Measurements from ENCODE around the gene CHMP1A. TPM values are rescaled to one million over a fixed set of nuclear protein-coding genes. Genes with fewer than 3 reads are reported as not detected.
A peak's percentile ranks its signal among the peaks of the same experiment; 100 is the strongest.
"Not testable (repeated sequence)": the region's sequence is repeated elsewhere in the genome, so short reads cannot be mapped to it uniquely, and the experiment has no call there.

CHMP1A gene
- total RNA-seq, 2 experiments from 2014 or later: 51.1 to 56.9 TPM

DNA sequence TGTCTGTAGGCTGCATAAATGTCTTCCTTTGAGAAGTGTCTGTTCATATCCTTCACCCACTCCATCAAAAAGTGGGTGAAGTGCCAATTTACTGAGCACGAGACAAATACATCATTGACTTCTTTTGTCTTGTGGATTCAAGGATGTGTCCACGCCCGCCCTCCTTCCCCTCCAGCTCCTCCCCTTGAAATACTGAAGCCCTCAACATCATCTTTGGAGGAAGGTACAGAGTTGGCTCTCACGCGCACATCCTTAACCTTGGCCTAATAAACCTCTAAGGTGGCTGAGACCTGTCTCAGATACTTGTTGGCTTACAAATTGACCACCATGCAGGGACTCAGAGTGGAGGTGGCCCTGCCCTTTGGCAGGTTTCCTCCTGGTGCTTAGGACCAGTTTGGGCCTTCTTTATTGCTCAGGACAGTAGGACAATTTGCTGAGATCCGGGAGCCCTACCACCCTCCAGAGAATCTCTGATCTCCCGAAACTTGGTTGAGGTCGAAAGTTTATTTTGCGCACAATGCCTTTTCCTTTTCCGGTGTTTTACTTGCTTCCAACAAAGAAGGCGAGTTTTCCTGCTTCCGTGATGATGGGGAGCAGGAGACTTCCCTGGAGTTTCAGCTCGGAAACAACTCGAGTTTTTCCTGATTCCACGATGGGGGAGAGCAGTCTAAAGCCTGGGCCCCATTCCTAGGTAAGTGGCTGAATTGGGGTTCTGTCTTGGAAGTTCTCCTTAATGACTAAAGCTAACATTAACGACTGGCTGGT lies 14.9 kb upstream of the CHMP1A start:
- intact Hi-C loops (cut with micrococcal nuclease): no loop called here
- Mint-ChIP-seq H3K9me3 (no peaks in the 10 kb centered on the region), H3K27ac (no peak overlapping the region), H3K4me3 (no peak overlapping the region), H3K36me3 (ENCODE audit: low read depth) (no peaks in the 10 kb centered on the region), H3K27me3 (no peaks in the 10 kb centered on the region), H3K4me1 (ENCODE audit: low read depth) (peaks cover 21% of the 10 kb centered on the region)
- CTCF ChIA-PET: no interaction called here
- ATAC-seq: no peak
- TF ChIP-seq, protein P1, sequence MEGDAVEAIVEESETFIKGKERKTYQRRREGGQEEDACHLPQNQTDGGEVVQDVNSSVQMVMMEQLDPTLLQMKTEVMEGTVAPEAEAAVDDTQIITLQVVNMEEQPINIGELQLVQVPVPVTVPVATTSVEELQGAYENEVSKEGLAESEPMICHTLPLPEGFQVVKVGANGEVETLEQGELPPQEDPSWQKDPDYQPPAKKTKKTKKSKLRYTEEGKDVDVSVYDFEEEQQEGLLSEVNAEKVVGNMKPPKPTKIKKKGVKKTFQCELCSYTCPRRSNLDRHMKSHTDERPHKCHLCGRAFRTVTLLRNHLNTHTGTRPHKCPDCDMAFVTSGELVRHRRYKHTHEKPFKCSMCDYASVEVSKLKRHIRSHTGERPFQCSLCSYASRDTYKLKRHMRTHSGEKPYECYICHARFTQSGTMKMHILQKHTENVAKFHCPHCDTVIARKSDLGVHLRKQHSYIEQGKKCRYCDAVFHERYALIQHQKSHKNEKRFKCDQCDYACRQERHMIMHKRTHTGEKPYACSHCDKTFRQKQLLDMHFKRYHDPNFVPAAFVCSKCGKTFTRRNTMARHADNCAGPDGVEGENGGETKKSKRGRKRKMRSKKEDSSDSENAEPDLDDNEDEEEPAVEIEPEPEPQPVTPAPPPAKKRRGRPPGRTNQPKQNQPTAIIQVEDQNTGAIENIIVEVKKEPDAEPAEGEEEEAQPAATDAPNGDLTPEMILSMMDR (IDR thresholded peaks at IDR 0.05): no peak
- POLR2A ChIA-PET: no interaction called here
- DNase-seq: no peak

DNA sequence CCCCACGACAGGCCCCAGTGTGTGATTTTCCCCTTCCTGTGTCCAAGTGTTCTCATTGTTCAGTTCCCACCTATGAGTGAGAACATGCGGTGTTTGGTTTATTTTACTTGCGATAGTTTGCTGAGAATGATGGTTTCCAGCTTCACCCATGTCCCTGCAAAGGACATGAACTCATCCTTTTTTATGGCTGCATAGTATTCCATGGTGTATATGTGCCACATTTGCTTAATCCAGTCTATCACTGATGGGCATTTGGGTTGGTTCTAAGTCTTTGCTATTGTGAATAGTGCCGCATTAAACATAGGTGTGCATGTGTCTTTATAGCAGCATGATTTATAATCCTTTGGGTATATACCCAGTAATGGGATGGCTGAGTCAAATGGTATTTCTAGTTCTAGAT lies 14.1 kb upstream of the CHMP1A start:
- H3K4me3 Mint-ChIP-seq; H3K9me3 Mint-ChIP-seq; H3K27ac Mint-ChIP-seq; DNase-seq; intact Hi-C loops (cut with micrococcal nuclease); H3K27me3 Mint-ChIP-seq; ATAC-seq; CTCF ChIA-PET; H3K36me3 Mint-ChIP-seq (ENCODE audit: low read depth): not testable (repeated sequence)
- peaks cover 21% of the 10 kb centered on the region for H3K4me1 Mint-ChIP-seq (ENCODE audit: low read depth)
- POLR2A ChIA-PET: interaction anchor here (1.6 kb wide), 1 partner anchor 13 kb away, joined by 5 read pairs; no protein-coding TSS in a partner anchor

GRCh38 chr16:89670496-89671431 lies 13.3 kb upstream of the CHMP1A start:
- TF ChIP-seq, protein P1 (IDR thresholded peaks at IDR 0.05): no peak
- no peaks in the 10 kb centered on the region for H3K27me3 Mint-ChIP-seq
- POLR2A ChIA-PET: interaction anchor here (0.7 to 1.6 kb wide), 3 partner anchors 9 to 16 kb away, joined by 3 to 5 read pairs (median 4); partner anchors contain the start of gene CDK10
- H3K36me3 Mint-ChIP-seq (ENCODE audit: low read depth): no peaks in the 10 kb centered on the region
- H3K4me3 Mint-ChIP-seq: no peak overlapping the region
- peaks cover 21% of the 10 kb centered on the region for H3K4me1 Mint-ChIP-seq (ENCODE audit: low read depth)
- DNase-seq: no peak
- intact Hi-C loops (cut with micrococcal nuclease): no loop called here
- no peak overlapping the region for H3K27ac Mint-ChIP-seq
- CTCF ChIA-PET: no interaction called here
- H3K9me3 Mint-ChIP-seq: no peaks in the 10 kb centered on the region
- peak; percentile 34 for ATAC-seq

DNA sequence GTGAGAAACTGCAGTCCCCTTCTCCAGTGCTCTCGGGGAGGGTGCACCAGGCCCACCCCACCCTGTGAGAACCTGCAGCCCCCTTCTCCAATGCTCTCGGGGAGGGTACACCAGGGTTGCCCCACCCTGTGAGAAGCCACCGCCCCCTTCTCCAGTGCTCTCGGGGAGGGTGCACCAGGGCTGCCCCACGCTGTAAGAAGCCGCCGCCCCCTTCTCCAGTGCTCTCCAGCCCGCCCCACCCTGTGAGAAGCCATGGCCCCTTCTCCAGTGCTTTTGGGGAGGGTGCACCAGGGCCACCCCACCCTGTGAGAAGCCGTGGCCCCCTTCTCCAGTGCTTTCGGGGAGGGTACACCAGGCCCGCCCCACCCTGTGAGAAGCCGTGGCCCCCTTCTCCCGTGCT lies 12.2 kb upstream of the CHMP1A start:
- POLR2A ChIA-PET: interaction anchor here (1.5 kb wide), 1 partner anchor 17 kb away, joined by 4 read pairs; the partner anchor contains the start of gene CDK10
- no peaks in the 10 kb centered on the region for H3K36me3 Mint-ChIP-seq (ENCODE audit: low read depth)
- H3K9me3 Mint-ChIP-seq: no peaks in the 10 kb centered on the region
- CTCF ChIA-PET: no interaction called here
- H3K27me3 Mint-ChIP-seq: no peaks in the 10 kb centered on the region
- no peak overlapping the region for H3K4me3 Mint-ChIP-seq
- intact Hi-C loops (cut with micrococcal nuclease): no loop called here
- DNase-seq: no peak
- TF ChIP-seq, protein P1 (IDR thresholded peaks at IDR 0.05): no peak
- no peak for ATAC-seq
- no peak overlapping the region for H3K27ac Mint-ChIP-seq
- peaks cover 21% of the 10 kb centered on the region for H3K4me1 Mint-ChIP-seq (ENCODE audit: low read depth)

DNA sequence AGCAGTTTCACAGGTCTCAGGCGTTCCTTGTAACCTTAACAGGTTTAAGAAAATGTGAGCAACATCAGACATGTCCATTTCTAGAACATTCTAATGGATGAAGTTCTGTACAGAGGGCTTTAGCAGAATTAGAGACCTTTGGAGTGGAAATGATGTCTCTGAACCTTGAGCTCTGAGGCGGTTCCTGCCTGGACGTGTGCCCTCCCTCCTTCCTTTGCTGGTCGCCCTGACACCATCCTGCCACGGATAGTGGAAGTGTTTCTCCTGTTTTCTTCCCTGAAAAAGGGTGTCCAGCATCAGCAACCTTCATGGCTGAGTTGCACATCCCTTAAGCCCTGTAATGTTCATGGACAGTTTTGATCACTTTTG lies 11.3 kb upstream of the CHMP1A start:
- CTCF ChIA-PET: interaction anchor here (1.0 kb wide), 2 partner anchors 9 to 93 kb away, joined by 3 read pairs; partner anchors contain the start of gene CPNE7
- Mint-ChIP-seq H3K27ac (no peak overlapping the region), H3K4me1 (ENCODE audit: low read depth) (peaks cover 21% of the 10 kb centered on the region), H3K9me3 (no peaks in the 10 kb centered on the region), H3K36me3 (ENCODE audit: low read depth) (no peaks in the 10 kb centered on the region), H3K4me3 (no peak overlapping the region), H3K27me3 (no peaks in the 10 kb centered on the region)
- DNase-seq (no peak), ATAC-seq (no peak)
- TF ChIP-seq, protein P1 (IDR thresholded peaks at IDR 0.05): no peak
- POLR2A ChIA-PET: no interaction called here
- intact Hi-C loops (cut with micrococcal nuclease): no loop called here

All from activated CD8-positive, alpha-beta T cell treated with anti-CD3 and anti-CD28 coated beads for 36 hours (primary cell).